C1 segment of cervical spinal cord (tissue), 14 donors: ENCODE measurements around the gene ZNF296.
A peak's percentile ranks its signal among the peaks of the same experiment; 100 is the strongest.

Source experiments
- DNase-seq, 14 donors: peaks; one replicate each; lab custom pipeline; 2025; lab: John Stamatoyannopoulos, UW

ZNF296 gene

DNA sequence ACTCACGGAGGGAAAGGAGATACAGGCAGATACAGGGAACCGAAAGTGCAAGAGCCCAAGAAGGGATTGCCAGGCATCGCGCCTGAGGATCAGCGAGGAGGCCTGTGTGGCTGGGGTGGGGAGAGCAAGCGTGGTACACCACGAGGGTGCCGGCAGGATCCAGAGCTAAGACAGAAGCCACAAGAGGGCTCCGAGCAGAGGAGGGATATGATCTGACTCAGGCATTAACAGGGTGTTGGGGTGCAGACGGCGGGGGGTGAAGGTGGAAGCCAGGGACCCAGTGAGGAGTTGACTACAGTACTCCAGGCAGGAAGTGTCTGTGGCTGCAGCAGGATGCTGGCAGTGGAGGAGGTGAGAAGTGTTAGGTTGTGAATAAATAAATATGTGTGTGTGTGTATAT is 11.3 kb upstream of the ZNF296 start:
- DNase-seq: no peak

DNA sequence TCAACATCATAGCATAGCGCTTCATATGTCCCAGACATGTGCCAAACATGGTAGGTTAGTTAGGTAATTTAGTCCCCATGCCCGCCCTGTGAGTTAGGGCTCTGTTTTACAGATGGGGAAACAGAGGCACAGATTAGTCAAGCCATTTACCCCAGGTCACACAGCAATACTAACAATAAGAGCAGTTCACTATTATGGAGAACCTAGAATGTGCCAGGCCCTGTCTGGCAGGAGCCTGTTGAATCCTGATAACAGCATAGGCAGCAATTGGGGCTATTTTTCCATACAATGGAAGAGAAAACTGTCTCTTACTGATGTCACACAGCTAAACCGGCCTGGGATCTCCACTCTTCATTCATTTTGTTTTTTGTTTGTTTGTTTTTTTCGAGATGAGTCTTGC is 10.2 kb upstream of the ZNF296 start:
- DNase-seq: no peak

DNA sequence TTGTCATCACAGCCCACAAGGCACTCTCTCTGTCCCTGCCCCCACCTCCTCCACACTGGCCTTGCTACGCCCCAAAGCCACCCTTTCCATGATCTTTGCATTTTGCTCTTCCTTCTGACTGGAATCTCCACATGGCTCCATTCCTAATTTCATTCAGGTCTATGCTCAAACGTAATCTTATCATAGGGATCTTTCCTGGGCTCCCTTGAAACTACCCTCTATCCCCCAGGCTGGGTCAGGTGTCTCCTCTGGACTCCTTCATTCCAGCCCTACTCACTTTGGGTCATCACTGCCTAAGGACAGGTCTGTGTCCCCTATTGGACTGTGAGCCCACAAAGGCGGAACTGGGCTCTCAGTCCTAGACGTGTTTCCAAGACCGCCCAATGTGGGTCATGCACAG is 5.9 kb upstream of the ZNF296 start:
- DNase-seq: no peak

DNA sequence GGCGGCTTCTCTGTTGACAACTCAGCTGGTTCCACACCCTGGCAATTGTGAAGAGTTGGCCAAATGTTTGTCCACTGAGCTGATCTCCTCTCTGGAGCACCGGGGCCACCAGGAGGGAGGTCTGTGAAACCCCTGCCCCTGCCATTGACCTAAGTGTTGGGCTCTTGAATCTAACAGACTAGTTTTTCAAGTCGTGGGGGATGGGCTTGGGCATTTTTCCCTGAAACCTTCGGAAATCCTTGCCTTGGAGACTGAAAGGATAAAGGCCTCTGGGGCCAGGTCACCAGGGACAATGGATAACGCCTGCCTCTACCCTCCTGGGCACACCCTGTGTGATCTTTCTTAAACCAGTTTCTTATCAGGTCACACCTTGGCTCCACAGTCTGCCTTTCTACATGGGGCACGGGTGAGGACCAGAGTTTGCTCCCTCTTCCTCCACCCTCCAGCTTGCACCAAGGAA is 3.7 kb upstream of the ZNF296 start:
- DNase-seq: no peak

DNA sequence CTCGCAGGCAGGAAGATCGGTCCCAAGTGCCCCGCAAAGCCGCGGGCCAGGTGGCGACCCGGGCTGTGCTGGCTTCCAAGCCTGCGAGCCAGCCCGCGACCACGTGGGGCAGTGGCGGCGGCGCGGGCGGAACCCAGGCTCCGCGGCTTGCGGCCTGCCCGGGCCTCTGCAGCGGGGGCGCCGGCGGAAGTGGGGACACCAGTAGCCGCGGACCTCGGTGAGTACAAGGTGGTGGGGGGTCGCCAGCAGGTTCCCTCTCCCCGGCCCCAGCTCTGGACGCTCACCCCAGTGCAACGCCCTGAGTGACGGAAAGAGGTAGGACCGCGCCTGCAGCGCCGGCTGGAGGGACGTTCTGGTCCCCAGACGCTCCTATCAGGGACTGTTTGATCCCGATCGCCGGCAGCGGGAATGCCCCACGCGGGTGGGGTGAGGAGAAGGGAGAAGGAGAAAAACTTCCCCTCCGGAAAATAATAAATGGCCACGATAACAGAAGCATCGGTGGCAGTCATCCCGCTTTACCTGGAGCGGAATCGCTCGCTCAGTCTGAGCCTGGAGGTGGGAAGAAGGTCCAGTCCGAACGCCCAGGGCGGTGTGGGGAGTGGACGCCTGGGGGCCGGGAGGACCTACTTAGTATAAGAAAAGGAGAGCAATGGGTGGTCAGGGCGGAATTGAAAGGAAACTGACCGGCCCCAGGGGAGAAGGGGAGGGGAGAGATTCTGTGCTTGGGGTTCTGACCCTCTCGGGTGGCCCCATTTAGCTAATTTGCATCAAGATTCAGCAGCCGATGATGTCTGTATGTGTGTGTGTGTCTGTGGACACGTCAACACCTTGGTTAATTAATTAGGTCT is 3.0 kb upstream of the ZNF296 start, which contains the start of gene GEMIN7:
GEMIN7 (plus strand) TSS at position 198 of the 848 bp plus-strand sequence. CDS start 10,855 bp downstream, outside the sequence.
- peak in 12 of 14 donors; percentile 33 to 82 (median 62) for DNase-seq

DNA sequence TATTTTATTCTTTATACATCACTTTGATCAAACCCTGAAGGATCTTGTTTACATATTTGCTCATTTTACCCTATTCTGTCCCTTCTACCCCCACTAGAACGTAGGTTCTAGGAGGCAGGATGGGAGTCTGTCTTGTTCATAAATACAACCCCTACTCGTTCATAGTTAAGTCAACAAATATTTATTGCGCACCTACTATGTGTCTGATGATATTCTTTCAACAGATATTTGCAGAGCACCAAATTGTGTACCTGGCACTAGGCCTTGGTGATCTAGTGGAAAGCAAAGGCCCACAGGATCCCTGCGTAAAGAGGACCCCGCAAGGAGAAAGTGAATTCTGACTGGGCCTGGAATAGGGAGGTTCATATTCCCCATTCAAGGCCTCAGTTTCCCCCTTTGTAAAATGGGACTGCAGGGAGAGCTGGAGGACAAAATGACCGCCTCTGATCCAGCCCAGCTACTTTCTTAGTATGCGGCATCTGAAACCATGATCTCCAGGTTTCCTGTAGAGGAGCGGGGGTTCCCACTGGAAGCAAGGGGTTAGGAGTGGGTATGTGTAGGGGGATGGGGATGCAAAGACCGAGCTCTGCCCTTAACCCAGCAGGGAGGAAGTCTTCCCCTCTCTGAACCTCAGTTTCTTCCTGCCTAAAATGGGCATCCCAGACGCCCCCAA is 2.2 kb upstream of the ZNF296 start:
- no peak for DNase-seq

DNA sequence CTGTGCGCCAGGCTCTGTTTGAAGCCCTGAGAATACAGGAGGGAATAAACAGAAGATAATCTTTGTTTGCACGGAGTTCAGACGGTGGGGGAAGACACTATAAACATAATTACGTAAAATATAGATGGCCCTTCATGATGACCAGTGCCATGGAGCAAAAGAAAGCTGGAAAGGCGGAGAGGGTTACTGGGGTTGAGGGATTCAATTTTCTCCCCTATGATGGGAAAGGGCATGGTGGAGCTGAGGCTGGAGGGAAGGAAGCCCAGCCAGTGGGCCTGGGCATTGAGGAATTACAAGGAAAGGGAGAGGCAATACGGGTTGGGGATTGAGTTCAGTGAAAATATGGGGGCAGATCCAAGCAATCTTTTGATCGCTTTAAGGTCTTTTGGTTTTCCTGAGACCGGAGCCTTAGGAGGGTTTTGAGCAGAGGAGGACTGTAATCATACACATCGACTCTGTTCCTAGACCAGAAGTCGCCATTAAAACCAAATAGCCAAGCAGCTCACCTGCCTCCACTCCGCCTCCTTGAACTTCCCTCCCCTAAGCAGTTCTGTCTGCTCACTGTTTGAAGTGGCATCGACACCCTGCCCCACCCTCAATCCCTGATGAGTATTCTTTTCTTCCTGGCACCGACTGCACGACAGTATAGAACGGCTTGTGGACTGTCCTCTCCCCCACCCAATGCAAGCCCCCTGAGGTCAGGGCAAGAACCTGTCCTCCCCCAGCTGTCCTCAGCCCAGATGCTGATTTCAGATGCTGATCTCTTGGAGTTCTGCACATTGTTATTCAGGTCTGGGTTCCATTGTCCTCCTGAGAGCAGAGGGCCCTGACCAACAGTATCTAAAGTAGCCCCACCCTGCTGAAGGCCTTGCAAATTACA is 813 bp upstream of the ZNF296 start:
- no peak for DNase-seq

DNA sequence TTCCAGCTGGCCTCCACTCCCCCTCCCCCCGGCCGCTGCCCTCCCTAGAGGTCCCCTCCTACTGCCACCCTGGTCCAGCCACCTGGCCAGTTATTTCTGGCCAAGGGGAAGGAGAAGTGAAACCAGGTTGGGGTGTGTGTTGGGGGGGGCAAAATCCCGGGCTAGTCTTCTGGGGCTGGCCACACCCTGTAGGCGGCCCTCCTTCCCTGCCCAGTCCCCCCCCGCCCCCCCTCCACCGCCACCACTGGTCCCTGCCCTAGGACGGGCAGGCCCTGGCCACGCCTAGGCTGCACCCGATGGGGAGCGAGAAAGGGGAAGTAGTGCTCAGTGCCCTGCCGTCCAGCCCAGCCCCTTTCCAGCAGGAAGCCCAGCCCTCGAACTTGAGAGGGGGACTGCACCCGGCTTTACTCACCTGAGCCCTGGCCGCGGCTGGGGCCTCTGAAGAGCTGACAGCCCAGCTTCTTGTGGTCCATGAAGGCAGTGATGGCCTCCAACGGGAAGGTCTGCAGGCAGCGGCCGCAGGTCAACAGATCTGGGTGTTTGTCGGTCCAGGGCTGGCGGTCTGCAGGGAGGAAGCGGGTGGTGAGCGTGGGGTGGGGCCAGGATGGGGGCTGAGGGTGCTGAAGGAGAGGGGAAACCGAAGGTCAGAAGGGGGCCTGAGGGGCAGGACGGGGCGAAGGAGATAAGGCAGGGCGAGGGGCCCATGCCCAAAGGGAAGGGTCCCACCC is 813 bp downstream of the ZNF296 start:
- peak in 10 of 14 donors; percentile 37 to 68 (median 54) for DNase-seq

DNA sequence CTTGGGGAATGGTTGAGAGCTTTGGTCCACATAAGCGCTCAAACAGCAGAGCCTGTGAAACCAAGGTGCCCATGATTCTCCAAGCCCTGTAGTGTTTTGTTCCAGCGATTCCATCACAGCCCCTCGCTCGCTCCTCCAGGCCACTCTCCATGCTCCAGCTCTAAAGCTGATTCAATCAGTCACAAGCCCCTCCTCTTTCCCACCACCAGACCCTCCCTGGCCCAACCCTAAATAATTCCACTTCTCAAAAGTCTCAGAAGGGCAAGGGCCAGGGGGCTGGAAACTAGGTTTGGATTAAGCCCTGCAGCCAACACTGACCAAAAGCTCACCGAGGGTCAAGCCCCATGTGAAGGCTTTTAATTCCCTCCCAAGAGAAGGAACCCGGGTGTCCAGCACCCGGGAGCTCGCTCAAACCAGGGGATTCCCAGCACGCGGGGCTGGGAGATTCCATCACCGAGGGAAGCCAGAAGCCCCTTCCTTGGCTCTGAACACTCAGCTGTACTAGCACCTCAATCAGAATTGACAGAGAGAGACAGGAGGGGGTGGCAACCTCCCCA is 1.5 kb downstream of the ZNF296 start:
- DNase-seq: no peak

DNA sequence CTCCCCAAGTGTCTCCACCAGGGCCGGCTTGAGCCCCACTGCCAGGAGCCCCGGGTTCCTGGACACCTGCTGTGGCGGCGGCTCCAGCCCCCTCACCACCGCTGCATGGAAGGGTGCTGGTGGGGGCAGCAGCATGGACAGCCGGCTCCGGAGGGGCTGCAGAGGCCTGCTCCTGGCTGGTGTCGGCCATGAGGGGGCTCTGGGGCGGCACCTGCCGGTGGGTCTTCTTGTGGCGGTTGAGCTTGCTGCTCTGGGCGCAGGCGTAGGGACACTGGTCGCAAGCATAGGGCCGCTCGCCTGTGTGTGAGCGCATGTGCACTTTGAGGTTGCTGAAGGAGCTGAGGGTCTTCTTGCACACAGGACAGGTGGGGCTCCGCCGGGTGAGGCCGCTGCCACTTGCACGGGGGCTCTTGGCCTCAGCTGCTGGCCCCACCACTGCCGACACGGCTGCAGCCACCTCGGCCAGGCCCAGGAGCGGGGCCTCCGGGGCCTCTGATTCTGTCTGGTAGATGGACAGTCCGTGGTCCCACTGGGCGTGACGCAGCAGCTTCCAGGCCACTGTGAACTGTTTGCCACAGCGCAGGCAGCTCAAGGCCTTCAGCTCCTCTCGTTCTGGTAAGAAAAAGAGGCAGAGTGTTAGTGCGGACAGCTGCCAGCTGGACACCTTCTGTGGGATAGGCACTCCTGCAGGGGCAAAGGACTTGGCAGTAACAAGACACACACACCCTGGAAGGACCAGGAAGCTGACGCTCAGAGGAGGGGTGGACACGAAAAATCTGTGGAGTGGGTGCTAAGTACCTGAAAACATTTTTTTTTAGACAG is 4.1 kb downstream of the ZNF296 start:
- DNase-seq: peak in 1 of 14 donors; percentile 22

DNA sequence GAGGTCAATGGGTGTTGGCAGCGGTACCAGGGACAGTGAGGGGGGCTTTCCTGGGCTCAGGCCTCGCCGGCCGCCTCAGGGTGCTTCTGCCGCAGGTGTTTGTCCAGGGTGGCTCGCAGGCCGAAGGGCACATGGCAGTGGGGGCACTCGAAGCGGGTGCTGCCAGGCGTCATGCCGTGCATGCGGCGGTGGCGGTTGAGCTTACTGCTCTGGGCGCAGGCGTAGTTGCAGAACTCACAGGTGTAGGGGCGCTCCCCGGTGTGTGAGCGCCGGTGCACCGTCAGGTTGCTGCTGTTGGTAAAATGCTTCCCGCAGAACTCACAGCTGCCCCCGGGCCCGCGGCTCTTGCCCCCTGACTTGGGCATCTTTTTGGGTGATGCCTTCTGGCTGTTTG is 4.7 kb downstream of the ZNF296 start:
- DNase-seq: no peak

DNA sequence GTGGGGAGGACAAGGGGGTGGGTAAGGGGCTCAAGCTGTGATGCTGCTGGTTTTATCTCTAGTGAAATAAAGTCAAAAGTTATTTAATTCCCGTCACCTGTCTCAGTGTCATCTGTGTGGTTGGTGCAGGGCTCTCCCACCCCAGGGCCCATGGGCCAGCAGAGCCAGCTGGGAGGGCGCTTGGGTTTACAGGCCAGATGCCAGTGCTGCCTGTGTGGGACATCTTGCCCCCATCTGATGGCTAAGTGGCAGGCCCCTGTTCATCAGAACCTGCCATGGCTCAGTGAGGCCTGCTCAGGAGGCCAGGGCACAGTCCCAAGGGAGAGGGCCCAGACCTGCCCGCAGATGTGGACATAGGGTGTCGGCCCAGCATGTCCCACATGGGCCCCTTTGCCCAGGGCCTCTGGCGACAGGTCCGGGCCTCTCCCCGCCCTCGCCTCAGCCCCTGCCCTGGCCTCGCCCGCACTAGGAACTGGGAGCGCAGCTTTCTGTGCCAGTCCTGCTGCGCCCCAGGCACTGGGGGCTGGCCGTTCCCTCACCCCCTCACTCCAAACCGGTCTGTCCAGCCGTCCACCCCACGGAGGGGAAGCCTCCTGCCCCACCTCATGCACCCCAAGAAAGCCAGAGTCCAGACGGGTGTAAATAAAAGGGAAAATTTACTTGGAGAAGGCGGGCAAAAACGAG is 5.3 kb downstream of the ZNF296 start:
- no peak for DNase-seq

DNA sequence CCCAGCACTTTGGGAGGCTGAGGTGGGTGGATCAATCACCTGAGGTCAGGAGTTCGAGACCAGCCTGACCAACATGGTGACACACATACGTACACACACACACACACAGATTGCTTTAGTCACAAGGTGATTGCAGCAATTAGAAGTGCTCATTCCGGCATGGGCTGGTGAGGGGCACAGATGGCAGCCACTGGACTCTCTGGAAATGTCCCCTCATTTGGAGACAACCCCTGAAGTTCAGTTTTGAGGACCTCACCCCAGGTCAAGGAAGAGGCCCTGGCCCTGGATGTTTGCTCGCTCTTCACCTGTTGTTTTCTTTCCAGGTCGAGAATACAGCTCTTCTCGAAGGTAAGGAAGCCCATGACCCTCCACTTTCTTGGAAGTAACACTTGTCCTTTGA is 6.1 kb downstream of the ZNF296 start:
- DNase-seq: no peak

DNA sequence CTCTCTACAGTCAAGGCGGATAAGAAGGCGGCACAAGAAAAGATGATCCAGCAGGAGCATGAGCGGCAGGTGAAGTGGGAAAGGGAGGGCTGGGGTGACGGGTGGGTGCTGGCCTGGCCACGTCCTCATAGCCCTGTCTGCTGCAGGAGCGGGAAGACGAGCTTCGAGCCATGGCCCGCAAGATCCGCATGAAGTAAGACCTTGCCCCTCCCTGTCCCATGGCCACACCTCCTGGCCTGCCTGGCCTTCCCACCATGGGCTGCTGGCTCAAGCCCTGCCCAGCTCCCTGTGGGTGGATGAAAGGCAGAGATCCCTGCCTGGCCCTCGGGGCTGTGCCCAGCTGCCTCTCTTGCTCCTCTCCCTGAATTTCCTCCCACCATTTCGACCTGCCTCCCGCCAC is 7.2 kb downstream of the ZNF296 start:
- peak in 1 of 14 donors; percentile 5 for DNase-seq

DNA sequence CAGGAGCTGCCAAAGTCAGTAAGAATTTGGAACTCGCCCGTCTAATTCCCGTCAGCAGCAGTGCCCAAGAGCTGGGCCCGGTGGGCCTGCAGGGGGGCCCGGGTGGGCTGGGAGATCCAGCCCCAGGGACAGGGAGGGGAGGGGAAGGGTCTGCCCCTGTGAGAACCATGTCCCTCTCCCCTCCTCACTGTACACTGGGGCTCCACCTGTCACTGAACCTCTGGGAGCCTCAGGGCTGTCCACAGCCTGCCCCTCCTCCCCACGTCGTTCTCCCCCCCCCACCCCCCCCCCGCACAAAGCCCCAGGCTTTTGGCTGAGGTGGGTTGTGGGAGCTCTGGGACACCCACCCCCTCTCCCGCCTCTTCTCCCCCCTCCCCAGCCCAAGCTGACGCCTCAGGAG is 8.2 kb downstream of the ZNF296 start:
- DNase-seq: no peak

DNA sequence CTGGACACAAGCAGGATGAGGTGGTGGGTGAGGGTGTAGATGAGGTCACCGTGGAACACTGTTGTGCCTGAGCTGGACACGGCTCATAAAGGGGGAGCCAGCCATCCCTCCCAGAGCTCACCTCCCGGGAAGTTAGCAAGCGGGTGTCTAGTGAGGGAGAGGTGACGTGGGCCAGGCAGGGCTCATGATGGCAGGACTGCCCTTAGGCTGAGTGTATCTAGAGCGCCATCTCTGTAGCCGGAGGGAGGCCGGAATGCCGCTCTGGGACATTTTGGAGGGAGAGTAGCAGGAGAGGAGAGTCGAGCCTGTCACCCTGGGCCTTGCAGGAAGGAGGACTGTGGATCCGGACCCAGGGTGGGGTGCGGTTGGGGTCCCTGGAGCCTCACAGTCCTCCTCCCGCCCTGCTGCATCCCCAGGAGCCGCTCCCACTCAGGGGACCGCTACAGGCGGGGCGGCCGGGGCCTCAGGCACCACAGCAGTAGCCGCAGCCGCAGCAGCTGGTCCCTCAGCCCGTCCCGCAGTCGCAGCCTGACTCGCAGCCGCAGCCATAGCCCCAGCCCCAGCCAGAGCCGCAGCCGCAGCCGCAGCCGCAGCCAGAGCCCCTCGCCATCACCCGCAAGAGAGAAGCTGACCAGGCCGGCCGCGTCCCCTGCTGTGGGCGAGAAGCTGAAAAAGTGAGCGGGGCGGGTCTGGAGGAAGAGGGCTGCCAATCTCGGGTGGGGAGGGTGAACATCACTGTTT is 9.2 kb downstream of the ZNF296 start:
- DNase-seq: no peak

DNA sequence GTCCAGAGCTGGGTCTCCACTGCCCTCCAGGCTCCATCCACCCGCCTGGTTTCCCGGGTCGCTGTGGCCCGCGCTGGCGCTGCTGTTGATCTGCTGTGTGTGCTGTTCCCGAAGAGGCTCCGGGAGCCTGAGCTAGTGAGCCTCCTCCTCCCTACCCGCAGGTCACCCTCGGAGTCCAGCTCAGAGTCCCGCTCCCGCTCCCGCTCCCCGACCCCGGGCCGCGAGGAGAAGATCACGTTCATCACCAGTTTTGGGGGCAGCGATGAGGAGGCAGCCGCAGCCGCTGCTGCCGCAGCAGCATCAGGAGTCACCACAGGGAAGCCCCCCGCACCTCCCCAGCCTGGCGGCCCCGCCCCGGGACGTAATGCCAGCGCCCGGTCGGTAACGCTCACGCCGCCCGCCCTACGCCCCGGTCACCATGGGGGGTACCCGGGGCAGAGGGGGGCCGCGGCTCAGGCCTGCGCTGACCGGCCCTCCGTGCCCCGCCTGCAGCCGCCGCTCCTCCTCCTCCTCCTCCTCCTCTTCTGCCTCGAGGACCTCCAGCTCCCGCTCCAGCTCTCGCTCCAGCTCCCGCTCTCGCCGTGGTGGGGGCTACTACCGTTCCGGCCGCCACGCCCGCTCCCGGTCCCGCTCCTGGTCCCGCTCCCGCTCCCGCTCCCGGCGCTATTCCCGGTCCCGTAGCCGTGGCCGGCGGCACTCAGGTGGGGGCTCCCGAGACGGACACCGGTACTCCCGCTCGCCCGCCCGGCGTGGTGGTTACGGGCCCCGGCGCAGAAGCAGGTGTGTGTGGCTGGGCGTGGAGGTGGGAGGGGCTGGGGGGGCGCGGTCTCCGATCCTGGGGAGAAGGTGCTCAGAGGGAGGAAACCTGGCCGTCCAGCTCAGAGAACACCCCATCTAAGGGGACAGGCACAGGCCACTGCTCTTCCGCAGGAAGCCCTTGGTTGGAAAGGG is 12.2 kb downstream of the ZNF296 start:
- DNase-seq: no peak

DNA sequence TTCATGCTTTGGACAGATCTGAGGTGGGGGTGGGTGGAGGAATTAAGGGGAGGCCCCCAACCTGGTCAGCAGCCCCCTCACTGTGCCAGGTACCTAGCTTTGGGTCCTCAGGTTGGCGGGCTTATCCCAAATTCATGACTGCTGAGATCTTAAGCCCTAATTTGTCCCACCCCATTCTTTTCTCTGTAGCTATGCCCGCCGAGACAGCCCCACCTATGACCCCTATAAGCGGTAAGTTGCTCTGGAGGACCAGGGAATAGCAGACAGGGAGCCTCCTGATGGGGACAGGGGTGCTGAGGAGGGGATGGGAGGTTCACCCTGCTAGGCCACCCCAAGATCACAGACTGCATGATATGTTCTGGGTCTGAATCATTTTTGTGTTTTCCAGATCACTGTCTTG is 14.3 kb downstream of the ZNF296 start:
- DNase-seq: no peak
